NCI-H2107 treated with DMSO at 0.1 percent for 48 hours (cell line): ENCODE results near the gene FRMD4A.

Source experiments
- DNase-seq: peaks from one replicate; lab custom pipeline; 2025; ENCODE audit not compliant: unreplicated experiment; lab: John Stamatoyannopoulos, UW

Gene FRMD4A

DNA sequence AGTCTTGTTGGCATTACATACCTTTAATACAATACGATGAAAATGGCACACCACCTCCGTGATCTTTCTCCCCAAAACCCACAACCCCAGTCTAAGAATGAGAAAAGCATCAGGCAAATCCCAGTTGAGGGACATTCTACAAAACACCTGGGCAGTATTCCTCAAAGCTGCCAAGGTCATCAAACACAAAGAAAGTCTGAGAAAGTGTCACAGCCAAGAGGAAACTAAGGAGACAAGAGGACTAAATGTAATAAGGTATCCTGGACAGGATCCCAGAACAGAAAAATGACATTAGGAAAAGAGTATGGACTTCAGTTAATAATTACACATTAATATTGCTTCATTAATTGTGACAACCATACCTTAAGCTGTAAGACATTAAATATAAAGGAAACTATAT lies 14.5 kb upstream of the FRMD4A start:
- DNase-seq = no peak

DNA sequence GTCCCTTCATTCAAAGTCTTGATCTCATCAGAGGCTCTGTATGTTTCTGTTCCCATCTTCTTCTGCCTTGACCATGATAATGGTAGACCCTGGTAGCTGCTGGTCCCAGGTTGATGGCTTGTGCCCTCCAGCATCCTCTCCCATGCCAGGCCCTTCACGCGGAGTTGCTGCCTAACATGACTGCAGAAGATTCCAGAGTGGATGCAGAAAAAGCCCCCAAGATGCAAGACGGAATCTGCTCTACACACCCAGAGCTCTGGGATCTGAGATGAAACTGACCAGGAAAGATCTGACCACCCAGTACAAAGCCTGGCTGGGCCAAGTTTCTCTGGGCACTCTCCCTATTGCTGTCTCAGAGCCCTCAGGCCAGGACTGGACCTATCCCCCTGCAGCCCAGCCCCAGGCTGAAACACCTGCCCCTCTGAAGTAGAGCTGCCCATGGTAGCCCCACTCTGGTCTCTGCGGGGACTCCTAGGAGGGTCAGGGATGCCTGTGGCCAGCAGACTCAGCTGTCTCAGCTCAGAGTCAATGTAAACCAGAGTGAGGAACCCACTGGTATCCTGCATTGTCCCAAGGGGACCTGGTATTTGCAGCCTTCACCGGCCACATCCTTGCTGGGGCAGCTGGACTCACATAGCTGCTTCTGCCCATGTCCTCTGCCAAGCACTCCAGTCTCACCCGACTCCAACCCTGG lies 9.5 kb upstream of the FRMD4A start:
- no peak for DNase-seq

DNA sequence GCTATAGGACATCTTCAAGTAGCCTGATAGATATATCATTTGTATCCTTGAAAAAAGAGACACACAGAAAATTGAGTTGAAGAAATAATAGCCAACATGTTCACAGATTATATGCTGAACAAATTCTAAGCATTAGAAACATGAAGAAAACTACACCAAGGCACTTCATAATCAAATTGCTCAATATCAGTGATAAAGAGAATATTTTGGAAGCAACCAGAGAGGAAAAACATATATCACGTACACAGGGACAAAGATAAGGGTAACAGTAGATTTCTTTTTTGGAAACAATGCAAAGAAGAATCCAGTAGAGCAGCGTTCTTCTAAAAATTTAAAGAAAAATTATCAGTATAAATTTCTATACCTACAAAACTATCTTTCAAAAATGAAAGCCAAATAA lies 6.0 kb upstream of the FRMD4A start:
- DNase-seq = no peak

DNA sequence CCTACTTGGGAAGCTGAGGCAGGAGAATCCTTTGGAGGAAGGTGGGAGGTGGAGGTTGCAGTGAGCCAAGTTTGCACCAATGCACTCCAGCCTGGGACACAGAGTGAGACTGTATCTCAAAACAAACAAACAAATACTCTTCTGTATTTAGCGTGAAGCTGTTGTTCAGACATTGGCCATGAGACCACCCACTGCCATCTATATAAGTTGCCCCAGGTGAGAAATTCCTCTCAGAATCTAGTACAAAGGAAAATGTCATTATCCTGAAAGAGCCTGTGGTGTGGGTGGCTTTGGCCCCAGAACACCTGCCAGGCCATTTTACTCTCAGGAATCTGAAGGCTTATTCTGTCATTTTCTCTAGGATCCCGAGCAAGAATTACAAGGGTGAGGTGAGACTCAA lies 4.0 kb upstream of the FRMD4A start:
- DNase-seq = no peak

DNA sequence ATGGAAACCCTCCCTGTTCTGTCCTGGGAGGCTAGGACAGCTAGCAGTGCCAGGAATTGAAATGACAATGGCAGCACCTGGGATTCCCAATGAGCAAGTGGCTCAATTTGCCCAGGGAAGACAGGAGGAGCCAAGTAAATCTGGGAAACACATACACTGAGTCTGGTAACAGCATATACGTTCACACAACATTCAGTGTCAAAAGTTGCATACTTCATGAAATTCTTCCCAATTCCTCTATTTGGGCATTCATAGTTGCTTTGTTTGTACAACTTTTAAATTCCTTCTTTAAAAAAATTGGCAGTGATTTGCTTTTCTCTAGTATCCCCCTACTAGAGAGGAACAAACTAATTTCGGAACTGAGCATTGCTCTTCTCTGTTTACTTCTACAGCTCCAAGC lies 2.9 kb upstream of the FRMD4A start:
- DNase-seq = no peak

DNA sequence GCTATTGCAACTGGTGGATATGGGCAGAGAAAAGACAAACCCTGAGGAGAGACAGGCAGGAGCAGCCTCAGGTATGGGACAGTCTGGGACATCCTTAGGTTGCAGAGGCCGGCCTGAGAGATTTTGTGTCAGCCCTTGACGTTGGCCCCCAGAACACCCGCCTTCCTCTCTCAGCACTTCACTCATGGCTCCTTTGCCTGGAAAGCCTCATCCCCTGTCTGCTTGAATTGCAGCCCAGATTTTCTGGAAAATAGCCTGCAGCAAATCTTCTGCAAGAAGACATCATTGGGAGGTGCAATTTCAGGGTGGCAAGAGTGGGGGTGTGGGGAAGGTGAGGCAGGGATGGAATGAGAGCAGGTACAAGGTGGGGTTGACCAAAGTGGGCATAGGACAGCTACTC lies 2.2 kb upstream of the FRMD4A start:
- no peak for DNase-seq

GRCh38 chr10:14329746-14330173 lies 964 bp downstream of the FRMD4A start:
- no peak for DNase-seq

DNA sequence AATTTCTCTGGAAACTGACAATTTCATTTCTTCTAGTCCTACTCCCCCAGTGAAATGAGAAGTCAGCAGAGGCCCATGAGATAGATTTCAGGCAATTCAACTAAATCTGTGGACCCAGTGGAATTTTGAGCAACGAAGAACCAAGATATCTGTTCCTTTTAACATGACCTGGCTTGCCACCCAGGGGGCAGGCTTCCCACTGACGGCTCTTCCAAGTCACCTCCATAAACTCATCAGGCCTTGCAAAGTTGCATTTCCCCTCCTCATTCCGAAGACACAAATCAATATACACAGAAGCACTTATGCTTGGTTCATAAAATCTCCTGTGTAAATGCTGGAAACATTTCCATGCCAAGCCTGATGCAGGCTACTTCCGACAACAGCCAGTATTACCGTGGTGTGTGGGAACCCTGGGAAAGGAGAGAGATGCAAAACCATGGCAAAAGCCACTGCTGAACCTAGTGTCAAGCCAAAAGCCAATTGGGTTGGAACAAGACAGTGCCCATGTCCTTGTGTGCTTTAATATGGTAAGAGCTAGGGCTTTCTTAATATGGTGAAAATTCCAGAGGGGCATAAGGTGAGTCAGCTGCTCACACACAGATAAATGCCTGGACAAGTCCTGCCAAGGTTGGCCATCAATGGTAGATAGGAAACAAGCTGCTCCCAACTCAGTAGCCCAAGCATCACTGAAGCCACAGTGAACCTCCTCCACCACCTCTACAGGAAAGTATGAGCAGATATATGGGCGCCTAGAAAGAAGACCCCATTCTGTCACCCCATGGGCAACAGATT lies 1.6 kb downstream of the FRMD4A start:
- DNase-seq = no peak

DNA sequence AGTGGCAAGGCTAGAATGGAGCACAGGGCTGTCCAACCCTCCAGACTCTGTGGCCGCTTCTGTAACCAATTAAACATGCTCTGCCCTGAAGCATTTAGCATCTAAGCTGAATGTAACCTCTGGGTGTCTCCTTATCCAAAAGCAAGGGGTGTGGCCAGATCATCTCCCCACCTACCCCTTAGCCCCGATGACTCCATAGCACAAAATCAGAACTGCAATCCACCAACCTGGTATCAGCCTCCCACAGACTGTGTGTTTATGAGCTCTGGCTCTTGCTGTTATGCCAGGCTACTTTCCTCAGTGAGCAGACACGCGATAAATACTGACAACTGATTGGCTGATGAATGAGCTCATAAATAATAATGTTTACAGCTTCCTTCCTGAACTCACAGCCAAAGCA lies 3.2 kb downstream of the FRMD4A start:
- no peak for DNase-seq

DNA sequence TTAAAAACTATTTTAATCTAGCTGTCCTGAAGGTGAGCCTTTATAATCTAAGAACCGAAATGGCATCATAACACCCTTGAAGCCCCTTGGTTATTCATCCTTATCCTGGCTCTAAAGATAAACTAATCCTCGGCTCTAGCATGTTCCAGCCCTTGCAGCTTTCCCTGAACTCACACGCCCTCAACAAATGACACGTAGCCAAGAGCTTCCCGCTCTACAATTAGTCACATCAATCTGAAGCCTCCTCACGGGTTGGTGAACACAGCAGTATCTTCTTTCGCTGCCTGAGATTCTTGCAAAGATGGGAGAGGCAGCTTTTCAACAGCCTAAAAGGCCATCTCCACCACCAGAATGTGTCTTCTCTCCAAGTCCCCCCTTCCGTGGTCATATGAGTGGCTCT lies 4.1 kb downstream of the FRMD4A start:
- no peak for DNase-seq

DNA sequence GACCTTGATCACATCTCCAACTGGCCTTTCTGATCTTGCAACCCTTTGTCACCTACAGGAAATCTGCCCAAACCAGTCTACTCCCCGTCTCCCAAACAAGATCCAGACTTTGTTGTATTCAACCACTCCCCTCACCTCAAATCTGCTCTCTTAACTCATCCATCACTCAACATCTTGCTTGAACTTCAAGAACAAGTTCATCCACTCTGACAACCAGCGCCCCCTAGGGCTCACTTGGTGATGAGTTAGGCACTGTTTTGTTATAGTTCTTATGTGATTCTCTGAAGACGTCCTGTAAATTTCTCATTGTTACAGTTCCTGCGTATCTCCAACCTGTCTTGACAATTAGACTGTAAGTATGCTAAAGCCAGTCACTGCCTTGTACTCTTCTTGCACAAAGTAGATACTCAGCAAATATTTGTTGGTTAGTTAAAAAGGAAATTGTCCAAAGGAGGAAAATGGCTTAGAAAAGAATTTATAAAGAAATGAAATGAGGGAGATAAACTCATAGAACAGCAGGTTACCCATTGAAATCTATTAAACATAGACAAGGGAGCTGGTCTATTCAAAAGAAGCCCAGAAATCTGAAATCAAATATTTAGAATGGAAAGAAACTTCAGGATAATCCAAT lies 5.3 kb downstream of the FRMD4A start:
- DNase-seq = no peak

- DNase-seq = no peak
Measured at GRCh38 chr10:14322526-14323188, 8.1 kb downstream of the FRMD4A start.

- no peak for DNase-seq
Measured at GRCh38 chr10:14318007-14318406, 12.7 kb downstream of the FRMD4A start.

DNA sequence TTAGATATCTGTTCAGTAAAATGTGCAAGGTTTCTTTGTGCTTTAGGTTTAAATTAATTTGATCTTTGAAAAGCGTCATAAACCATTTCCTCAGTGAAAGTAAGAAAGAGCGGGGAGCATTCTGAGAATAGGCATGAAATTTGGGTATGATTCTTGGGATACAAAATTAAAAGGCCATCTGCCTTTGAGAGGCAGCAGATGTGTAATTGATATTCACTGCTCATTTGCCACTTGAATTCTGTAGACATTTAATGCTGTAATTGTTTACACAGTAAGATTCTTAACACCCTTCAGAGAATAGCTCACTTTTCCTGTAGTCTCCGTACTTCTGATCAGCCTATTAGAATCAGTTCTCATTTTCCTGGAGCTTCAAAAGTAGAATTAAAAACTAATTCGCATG lies 18.7 kb downstream of the FRMD4A start:
- no peak for DNase-seq

GRCh38 chr10:14311206-14311957 lies 19.3 kb downstream of the FRMD4A start:
- no peak for DNase-seq

DNA sequence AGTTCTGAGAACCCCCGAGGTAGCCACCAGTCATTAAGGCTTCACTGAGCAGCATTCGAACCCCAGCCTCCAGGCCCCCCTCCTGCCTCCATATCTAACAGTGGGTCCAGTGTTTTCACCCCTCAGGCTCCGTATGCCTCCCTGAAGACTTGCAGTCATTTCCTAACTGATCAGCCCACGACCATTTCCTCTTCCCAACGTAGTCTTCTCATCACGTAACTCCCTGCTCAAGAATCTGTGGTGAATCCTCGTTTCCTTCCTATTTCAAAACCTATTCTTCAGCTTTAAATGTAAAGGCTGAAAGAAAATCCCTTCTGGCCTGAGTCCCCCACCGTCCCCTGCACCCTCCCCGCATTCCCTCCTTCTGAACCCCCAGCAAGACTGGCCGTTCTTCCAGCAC lies 21.1 kb downstream of the FRMD4A start:
- DNase-seq = no peak

- no peak for DNase-seq
Measured at GRCh38 chr10:14306190-14306589, 24.5 kb downstream of the FRMD4A start.

DNA sequence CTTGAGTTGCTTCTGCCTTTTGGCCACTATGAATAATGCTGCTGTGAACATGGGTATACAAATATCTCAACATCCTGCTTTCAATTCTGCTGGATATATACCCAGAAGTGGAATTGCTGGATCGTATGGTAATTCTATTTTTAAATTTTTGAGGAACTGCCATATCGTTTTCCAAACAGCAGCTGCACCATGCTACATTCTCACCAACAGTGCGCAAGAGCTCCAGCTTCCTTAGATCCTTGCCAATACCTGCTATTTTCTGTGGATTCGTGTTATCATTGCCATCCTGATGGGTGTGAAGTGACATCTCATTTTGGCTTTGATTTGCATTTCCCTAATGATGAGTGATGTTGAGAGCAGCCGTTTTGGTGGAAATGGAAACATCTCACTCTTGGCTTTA lies 26.7 kb downstream of the FRMD4A start:
- DNase-seq = no peak

GRCh38 chr10:14302035-14302434 lies 28.7 kb downstream of the FRMD4A start:
- no peak for DNase-seq

GRCh38 chr10:14299556-14299955 lies 31.2 kb downstream of the FRMD4A start:
- no peak for DNase-seq
